Smooth muscle cell of the brain vasculature (primary cell): ENCODE results near the gene KIAA0232.
"Not testable (repeated sequence)": the region's sequence is repeated elsewhere in the genome, so short reads cannot be mapped to it uniquely, and the experiment has no call there.

Experiments
- DNase-seq: peaks from one replicate; pipeline ENCODE4 v3.0.0-alpha.2; 2012; ENCODE audit warnings: low read depth, low spot score

The KIAA0232 gene

DNA sequence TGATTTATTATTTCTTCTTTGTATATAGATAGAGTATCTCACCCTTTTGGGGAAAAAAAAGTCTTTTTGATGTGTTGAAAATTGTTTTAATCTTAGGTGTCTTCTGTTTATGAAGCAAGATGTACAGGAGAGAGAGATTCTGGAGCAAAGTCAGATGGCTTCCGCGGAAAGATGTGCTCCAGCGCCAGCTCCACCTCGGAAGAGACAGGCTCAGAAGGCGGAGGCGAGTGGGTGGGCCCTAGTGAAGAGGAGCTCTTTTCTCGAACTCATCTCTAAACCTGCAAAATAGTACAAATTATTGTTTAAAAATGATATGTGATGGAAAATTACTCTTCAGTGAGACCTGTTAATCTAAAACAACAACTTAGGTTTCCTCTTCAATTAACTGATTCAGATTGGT, 98.2 kb downstream of the KIAA0232 start:
- no peak for DNase-seq

DNA sequence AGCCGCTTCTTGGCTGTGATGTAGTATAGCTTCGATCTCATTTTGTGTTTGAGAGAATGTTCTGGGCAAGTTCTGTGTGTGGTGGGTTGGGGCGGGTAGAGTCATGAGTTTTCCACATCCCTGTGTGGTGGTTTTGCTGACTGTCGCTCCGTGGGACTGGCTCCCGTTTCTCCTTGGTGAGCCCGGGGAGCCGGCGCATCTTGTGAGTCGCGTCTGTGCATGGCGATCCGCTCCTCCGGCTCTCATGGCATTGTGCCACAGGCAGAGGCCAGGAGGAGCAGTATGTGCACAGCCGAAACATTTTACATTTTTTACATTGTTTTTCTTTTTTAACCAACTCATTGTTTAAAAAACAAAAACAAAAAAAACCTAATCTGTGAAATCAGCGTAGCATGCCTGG, 99.4 kb downstream of the KIAA0232 start:
- no peak for DNase-seq

DNA sequence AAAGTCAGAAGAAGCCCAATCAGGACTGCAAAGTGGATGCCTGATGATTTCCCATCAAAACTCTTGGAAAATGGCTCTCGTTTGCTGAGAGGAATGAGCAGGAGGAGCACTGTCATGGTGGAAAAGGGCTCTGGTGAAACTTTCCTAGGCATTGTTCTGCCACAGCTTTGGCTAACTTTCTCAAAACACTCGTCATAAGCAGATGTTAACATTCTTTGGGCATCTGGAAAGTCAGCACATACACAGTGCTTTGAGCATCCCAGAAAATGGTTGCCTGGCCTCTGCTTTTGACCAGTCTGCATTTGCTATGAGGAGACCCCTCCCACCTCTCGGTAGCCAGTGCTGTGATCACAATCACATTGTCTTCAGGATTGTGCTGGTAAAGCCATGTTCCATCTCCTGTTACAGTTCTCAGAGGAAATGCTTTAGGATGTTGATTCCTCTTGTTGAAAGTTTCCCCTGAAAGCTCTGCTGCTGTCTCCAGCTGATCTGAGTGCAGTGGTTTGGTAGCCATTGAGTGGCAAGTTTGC, 101.9 kb downstream of the KIAA0232 start:
- DNase-seq, result no peak

DNA sequence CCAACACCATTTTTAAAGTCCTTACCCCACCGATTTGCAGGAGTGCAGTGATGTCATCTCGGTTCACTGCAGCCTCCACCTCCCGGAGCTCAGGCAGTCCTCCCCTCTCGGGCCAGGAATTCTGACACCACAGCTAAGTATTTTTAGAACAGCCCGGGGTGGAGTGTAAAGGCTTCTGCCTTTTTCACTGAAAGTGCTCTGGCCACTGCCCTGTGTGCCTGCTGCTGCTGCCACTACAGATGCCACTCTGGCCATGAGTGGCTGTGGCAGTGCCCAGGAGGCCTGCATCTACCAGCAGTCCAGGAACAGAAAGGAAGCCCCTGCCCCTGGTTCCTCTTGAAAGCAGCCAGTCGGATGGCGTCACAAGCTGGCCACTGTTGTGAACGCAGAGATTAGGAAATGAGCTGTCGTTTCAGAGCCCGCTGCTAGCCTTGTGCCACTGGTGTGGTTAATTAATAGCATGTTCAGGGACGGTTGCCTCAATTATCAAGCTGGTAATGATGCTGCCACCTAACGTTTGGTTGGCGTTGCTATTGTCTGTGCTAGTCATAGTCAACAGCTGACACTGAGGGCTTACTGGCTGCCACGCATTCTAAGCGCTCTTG, 103.5 kb downstream of the KIAA0232 start:
- no peak for DNase-seq

DNA sequence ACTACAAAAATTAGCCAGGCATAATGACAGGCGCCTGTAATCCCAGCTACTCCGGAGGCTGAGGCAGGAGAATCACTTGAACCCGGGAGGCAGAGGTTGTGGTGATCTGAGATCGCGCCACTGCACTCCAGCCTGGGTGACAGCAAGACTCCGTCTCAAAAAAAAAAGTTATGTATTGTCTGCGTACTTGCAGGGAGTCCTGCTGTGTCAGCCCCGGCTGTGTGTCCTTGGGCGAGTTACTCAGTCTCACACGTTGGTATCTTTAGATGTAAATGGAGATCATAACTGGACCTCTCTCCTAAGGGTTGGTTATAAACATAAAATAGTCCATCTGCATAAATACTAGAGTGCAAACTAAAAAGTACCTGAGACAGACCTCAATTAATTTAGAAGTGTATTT, 104.4 kb downstream of the KIAA0232 start:
- DNase-seq, result no peak

DNA sequence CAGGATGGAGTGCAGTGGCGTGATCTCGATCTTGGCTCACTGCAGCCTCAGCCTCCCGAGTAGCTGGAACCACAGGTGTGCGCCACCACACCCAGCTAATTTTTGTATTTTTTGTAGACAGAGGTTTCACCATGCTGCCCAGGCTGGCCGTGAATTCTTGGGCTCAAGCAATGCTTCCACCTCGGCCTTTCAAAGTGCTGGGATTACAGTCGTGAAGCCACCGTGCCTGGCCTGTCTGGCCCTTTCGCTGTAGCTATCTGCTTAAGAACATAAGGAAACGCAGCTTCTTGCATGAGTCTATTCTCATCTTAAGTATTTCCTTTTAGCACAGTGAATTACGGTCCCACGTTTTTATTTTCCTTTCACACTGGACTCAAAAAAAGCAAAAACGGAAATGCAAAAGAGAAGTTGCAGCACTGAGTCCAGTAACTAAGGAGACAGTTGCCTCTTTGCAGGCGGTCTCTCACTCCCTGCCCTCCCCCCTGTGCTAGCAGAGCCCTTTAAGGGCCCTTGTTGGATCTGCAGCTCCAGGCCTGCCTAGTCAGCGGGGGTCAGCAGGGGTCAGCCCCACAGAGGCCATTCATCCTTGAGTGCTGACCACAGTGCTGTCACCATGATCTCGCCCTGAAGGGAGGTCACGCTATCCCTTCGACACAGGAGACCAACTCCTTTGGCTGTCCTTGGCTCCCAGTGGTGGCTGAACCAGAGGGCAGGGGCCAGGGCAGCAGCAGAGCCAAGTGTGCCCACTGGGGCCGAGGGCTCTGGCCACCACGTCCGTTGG, 105.3 kb downstream of the KIAA0232 start:
- no peak for DNase-seq

DNA sequence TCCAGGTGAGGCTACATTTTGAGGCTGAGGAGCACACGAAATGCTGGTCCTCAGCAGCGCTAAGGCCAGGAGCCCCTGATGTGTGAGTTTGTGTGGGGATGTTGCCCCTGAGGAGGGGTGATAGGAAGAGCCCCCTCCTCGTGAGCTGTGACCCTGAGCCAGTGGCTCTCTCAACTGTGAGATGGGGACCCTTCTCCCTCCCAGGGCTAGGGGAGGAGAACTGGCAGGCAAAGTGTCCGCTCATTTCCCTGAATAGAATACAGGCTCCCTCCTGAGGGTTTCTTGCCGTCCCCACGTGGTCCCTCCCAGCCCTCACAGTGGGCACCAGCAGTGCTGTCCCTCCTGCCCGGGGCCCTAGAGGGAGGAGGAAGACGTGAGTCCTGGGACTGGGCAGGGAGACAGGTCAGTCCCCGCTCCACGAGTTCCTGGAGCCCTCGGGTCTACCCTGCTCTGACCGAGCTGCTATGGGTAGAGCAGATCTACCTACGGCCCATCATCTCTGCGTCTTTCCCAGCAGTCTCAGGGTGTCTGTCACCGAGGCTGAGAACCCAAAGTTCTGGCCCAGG, 106.1 kb downstream of the KIAA0232 start:
- DNase-seq, result no peak

DNA sequence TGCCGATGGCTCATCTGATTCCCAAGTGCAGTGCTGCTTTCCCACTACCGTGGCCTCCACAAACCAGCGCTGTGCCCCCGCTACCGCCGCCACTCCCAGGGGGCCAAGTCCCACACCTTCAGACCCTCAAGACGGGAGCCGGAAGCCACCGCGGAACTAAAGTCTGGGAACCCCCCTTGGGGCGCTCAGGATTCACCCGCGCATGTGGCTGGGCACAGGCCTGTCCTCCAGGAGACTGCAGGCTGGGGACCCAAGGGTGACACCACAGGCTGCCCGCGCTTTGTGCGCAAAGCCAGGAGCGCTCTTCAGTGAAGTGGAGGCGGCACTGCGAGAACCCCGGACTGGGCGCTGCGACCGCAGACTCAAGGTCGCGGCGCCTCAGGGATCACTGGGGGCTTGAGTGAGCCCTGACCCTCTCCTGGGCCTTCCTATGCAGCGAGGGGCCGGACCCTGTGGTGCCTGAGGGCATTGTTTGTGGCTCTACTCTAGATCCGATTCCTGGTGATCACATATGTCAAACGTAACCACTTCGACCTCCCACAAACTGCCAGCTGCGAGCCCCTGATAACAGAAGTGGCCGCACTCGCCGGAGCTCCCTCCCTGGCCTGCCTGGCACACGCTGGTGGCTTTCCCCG, 106.7 kb downstream of the KIAA0232 start:
- DNase-seq, result no peak

DNA sequence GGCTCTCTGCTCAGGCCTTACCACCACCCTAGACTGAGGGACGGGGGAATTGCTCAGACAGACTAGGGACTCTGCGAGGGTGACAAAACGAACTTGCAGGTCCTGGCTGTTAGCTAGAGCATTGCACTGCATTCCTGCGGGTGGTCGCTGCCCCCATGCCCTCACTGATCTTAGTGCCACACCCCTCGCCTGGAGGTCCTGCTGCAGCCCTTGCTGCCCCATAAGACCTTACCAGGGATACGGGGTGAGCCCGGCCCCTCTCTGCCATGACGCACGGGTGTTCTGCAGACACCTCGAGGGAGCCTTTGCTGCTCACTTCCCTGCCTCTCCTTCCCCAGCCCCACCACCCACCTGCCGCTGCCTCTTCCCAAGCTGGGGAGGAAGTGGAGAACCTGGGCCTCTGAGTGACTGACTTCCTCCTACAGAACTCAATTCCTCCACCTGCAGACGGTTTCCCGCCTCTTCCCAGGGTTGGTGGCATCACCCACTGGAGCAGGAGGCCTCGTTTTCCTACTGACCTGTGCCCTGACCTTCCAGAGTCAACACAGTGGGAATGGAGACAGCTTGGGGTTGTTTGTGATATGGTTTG, 107.3 kb downstream of the KIAA0232 start:
- DNase-seq, result no peak

DNA sequence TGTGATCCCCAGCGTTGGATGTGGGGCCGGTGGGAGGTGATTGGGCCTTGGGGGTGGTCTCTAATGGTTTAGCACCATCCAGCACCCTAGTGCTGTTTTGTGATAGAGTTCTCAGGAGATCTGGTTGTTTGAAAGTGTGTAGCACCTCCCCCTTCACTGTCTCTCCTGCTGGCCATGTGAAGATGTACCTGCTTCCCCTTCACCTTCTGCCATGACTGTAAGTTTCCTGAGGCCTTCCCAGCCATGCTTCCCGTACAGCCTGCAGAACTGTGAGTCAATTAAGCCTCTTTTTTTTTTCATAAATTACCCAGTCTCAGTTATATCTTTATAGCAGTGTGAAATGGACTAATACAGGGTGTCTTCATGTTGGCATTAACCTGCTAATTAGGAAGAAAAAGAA, 107.8 kb downstream of the KIAA0232 start:
- DNase-seq, result no peak

DNA sequence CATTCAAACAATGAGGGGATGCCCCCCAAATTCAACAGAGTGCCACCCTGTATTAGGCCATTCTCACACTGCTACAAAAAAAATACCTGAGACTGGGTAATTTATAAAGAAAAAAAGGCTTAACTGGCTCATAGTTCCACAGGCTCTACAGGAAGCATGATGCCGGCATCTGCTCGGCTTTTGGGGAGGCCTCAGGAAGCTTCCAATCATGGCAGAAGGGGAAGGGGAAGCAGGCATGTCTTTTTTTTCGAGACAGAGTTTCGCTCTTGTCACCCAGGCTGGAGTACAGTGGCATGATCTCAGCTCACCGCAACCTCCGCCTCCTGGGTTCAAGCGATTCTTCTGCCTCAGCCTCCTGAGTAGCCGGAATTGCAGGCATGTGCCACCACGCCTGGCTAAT, 108.4 kb downstream of the KIAA0232 start:
- not testable (repeated sequence) for DNase-seq

DNA sequence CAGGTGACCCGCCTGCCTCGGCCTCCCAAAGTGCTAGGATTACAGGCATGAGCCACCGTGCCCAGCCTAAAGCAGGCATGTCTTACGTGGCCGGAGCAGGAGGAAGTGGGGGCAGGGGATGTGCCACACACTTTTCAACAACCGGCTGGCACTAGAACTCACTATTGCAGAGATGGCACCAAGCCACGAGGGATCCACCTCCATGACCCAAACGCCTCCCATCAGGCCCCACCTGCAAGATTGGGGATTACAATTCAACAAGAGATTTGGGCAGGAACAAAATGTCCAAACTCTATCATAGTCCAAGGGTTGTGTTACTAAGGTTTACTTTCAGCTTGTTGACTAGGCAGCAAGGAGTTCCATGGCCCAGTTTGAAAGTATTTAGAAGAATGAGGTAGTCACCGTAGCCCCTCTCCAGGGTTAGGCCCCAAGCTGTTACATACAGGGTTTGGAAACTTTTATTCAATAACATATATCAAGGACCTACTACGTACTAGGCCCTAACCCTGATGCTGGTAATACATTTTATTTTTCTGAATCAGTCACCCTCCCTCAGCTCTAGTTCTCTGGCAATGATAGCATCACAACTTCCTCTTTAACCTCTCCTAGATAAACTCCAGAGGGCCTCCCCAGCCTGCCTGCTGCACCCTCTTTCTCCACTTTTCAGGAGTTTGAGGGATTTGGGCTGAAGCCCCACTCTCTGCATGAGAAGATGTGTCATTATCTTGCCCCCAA, 109.1 kb downstream of the KIAA0232 start:
- no peak for DNase-seq

DNA sequence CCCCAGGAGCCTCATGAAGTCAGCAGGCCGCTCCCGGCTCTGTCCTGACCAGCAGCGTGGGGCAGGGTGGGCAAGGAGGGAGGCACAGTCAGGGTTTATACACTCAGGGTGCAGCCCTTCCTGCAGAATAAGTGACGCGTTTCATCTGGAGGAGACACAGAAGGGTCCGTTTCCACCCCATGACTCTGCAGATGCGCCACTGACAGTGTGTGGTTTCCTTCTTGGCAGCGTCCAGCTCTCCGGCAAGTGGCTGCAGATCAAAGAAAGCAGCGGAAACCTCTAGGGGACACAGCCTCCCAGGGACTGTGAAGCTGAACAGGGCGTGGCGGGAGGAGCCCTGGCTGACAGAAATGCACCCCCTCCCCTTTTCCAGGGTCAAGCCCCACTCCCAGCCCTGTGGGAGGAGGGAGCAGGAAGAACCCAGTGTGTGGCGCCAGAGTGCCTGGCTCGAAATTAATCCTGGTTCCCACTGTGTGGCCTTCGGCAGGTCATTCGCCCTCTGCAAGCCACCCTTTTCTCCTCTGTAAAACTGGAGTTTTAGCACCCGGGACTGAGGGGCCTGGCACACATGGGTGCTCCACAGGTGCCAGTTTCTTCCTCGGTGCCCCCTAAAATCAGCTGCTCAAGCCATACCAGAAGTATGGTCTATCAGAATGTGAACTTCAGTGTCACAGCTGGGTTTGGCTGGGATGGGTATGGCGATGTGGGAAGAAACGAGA, 109.8 kb downstream of the KIAA0232 start:
- DNase-seq, result no peak

DNA sequence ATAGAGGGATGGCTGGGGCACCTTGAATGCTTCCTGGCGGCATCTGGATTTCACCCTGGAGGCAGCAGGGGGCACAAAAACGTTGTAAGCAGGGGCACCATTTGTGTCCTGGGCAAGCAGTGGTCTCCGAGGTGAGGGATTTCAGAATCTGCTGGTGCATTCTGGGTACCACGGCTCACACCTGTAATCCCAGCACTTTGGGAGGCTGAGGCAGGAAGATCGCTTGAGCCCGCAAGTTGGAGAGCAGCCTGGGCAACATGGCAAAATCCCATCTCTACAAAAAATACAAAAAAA, 110.3 kb downstream of the KIAA0232 start:
- DNase-seq, result no peak

DNA sequence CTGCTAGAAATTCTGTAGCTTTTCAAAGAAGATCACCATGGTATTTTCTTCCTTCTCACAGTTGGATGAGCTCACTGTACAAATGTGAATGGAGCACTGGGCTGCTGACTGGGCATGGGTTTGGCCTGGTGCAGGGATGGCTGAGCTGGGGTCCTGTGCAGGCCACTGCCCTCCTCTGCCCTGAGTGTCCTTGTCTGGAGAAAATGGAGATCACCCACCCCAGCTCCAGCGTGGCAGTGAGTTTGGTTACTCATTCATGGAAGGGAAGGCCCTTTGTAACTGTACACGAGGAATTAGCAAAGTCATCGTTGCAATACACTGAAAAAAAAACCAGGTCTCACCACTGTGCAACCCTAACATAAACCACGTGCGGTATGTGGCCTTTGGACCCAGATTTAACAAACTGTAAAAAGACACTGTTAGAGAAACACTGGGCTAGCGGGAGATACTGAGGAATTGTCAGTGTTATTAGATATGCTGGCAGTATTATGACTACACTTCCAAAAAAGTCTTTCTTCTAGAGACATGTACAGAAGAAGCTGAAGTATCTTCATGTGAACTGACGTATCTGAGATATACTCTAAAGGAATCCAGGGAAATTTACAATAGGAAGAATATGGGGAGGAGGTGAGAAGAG, 111.0 kb downstream of the KIAA0232 start:
- DNase-seq, result no peak

DNA sequence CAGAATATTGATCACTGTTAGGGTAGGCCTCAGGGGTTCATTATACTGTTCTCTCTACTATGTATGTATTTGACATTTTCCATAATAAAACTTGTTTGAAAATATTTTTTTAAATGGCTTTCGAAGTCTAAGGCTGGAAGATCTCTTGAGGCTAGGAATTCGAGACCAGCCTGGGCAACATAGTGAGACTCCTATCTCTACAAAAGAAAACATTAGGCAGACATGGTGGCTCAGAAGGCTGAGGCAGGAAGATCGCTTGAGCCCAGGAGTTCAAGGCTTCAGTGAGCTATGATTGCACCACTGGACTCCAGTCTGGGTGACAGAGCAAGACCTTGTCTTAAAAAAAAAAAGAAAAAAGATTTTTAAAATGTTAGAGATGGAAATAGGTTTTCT, 111.6 kb downstream of the KIAA0232 start:
- no peak for DNase-seq

DNA sequence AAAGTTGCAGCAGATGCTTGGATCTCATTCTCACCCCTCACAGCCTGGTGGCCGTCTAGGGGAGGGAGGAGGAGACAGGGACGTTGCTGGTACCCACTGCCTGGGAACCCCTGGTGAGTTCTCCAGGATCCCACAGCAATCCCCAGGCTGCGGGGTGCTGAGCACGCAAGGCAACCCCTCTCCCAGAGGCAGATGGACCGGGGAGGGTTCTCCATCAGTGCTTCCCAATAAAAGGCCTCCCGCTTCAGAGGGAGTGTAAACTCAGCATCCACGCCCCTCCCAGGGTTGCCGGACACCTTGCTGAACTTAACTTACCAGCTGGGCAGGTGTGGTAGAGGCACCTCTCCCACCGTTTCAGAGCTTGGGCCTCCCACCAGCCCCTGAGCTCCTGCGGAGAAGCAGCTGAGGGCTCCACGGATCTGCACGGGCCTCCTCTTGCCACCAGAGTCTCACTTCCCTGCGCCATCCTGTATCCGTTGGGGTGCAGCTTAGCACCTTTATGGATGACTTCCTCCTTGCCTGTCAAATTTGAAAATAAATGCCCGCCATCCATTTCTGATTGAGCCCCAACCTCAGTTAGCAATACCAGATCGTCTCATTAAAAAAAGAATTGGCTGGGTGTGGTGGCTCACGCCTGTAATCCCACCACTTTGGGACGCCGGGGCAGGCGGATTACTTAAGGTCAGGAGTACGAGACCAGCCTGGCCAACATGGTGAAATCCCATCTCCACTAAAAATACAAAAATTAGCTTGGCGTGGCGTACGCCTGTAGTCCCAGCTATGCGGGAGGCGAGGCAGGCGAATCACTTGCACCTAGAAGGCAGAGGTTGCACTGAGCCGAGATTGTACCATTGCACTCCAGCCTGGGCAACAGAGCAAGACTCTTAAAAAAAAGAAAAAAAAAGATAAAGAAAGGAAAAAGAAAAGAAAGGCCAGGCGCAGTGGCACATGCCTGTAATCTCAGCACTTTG, 112.3 kb downstream of the KIAA0232 start:
- DNase-seq, result no peak

DNA sequence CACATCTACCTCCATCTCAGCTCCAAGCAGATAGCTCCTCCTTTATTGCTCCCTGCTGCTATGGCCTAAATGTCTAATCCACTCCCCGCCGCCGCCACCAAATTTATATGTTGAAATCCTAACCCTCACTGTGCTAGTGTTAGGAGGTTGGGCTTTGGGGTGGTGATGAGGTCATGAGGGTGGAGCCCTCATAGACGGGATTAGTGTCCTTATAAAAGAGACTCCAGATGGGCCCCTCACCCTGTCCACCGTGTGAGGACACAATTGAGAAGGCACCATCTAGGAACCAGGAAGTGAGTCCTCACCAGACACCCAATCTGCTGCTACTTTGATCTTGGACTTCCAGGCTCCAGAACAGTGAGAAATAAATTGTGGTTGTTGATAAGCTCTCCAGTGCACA, 113.5 kb downstream of the KIAA0232 start:
- DNase-seq, result no peak

DNA sequence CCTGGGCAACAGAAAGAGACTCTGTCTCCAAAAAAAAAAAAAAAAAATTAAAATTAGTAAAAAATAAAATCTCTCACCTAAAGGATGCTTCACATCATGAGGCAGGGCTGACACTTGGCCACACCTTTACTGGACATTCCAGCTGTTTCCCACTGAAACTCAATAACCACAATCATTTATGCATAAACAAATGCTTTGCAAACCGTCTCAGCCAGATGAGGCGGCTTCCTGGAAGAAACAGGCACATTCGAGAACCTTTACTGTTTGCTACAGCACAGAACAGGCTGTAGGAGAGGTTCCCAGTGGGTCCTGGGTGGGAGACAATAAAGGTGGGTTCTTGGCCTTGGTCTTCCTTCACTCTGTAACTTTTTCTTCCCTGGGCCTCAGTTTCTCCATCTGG, 116.2 kb downstream of the KIAA0232 start:
- no peak for DNase-seq
